OCI-LY1 (cell line): Measurements from ENCODE around the gene HES5.

Experiments
- EZH2 ChIP-seq: fragments of 200-600 bp; sonication (generic), shearing (Covaris generic); IDR thresholded peaks from 2 replicates; pipeline ENCODE4 v1.8.0; 2017; ENCODE audit warnings: borderline replicate concordance, mixed run types, mild to moderate bottlenecking, antibody characterized with exemption, low read length, moderate library complexity, mixed read lengths
- TF ChIP-seq, protein P1 (sequence below): fragments of 200-600 bp; sonication (generic), shearing (Covaris generic); IDR thresholded peaks from 2 replicates; pipeline ENCODE4 v1.5.1; 2017; ENCODE audit warnings: mild to moderate bottlenecking, antibody characterized with exemption, low read length, moderate library complexity, mixed read lengths

DNA sequence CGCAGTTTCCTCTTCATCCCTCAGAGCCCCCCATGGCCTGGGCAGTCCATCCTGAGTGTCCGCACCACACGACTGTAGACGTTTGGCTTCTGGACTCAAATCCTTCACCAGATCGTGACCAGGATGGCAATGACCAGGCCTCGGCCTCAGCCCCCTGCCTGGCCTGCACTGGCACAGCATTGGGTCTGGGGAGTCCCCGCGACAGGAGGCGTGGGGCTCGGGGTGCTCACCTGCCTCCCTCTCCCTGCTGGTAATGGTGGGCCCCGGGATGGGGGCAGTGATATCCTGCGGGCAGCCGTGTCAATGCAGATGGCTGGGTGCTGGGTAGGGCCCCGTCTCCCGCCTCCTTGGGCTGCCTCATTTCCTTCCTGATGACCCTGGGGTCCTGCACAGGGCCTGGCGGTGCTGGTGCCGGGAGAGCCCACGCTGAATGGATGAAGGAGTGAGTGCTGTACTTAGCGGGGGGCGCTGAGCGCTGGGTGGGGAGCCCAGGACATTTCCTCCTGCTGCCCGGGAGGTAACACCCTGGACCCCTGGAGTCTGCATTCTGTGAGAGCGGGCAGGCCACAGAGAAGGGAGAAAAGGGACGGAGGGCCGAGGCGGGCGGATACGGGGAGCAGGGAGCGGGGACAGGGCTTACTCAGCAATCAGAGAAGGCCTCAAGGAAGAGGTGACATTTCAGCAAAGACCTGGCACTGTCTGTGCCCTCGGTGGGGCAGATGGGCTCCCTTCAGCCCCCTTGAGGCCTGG, 24.0 kb upstream of the HES5 start:
- TF ChIP-seq EZH2: no peak
- TF ChIP-seq, protein P1, sequence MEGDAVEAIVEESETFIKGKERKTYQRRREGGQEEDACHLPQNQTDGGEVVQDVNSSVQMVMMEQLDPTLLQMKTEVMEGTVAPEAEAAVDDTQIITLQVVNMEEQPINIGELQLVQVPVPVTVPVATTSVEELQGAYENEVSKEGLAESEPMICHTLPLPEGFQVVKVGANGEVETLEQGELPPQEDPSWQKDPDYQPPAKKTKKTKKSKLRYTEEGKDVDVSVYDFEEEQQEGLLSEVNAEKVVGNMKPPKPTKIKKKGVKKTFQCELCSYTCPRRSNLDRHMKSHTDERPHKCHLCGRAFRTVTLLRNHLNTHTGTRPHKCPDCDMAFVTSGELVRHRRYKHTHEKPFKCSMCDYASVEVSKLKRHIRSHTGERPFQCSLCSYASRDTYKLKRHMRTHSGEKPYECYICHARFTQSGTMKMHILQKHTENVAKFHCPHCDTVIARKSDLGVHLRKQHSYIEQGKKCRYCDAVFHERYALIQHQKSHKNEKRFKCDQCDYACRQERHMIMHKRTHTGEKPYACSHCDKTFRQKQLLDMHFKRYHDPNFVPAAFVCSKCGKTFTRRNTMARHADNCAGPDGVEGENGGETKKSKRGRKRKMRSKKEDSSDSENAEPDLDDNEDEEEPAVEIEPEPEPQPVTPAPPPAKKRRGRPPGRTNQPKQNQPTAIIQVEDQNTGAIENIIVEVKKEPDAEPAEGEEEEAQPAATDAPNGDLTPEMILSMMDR: no peak
